Esophagus squamous epithelium (tissue), 4 donors: ENCODE data around the gene PTPRCAP.

Experiments
- POLR2A ChIP-seq, 4 donors: fragments of 450-650 bp; IDR thresholded peaks; one replicate each; pipeline ENCODE4 v1.6.1; 2017; ENCODE audit warnings: antibody characterized with exemption in 4 of 4, mild to moderate bottlenecking in 4 of 4, moderate library complexity in 3 of 4
- TF ChIP-seq, protein P1 (sequence below), 6 experiments: fragments of 450-650 bp in 4 of 6; fragments of 200-600 bp in 2 of 6; sonication (generic) in 2 of 6; IDR thresholded peaks; one replicate each; pipeline ENCODE4 v1.5.1; 2016 to 2019; ENCODE audit warnings: antibody characterized with exemption in 6 of 6, mild to moderate bottlenecking in 4 of 6, moderate library complexity in 4 of 6

DNA sequence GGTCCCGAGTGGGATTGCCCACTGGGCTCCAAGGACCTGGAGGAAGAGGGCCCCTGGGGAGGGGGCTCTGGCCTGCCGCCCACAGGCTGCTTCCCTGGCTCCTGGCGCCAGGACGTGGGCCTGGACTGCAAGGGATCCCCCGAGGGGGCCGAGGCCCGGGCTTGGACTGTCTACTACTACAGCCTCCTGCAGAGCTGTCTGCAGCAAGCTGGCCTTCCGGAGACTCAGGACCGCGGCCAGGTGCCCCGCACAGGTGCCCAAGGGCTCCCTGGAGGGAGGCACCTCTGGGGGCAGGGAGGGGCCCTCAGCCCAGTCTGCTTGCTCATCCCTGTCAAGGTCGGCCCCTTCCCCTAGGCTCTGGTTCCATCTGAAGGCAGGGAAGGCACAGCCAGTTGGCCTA, 20.1 kb downstream of the PTPRCAP start:
- TF ChIP-seq, protein P1, sequence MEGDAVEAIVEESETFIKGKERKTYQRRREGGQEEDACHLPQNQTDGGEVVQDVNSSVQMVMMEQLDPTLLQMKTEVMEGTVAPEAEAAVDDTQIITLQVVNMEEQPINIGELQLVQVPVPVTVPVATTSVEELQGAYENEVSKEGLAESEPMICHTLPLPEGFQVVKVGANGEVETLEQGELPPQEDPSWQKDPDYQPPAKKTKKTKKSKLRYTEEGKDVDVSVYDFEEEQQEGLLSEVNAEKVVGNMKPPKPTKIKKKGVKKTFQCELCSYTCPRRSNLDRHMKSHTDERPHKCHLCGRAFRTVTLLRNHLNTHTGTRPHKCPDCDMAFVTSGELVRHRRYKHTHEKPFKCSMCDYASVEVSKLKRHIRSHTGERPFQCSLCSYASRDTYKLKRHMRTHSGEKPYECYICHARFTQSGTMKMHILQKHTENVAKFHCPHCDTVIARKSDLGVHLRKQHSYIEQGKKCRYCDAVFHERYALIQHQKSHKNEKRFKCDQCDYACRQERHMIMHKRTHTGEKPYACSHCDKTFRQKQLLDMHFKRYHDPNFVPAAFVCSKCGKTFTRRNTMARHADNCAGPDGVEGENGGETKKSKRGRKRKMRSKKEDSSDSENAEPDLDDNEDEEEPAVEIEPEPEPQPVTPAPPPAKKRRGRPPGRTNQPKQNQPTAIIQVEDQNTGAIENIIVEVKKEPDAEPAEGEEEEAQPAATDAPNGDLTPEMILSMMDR (IDR thresholded peaks at IDR 0.05): no peak
- no peak for TF ChIP-seq POLR2A (IDR thresholded peaks at IDR 0.05)
